ENCODE measurements around the gene KLHL28.
A peak's percentile ranks its signal among the peaks of the same experiment; 100 is the strongest.

Gene KLHL28

GRCh38 chr14:44988694-44989093 is 26.9 kb upstream of the KLHL28 start:
- TF ChIP-seq CTCF (conservative IDR thresholded peaks at IDR 0.05; ENCODE audit: low read depth, low read length) = no peak
- no peak overlapping the region for H3K4me3 ChIP-seq (ENCODE audit: low read depth, low read length)
- DNase-seq (ENCODE audit: low read depth) = no peak

GRCh38 chr14:44982594-44982993 is 20.8 kb upstream of the KLHL28 start:
- no peak for TF ChIP-seq CTCF (conservative IDR thresholded peaks at IDR 0.05; ENCODE audit: low read depth, low read length)
- DNase-seq (ENCODE audit: low read depth) = no peak
- H3K4me3 ChIP-seq (ENCODE audit: low read depth, low read length) = no peak overlapping the region

- no peak overlapping the region for H3K4me3 ChIP-seq (ENCODE audit: low read depth, low read length)
- TF ChIP-seq CTCF (conservative IDR thresholded peaks at IDR 0.05; ENCODE audit: low read depth, low read length) = no peak
These were observed 19.5 kb upstream of the KLHL28 start for GRCh38 chr14:44981198-44981597.

GRCh38 chr14:44979740-44980356 is 18.1 kb upstream of the KLHL28 start:
- DNase-seq (ENCODE audit: low read depth) = peak; percentile 53
- no peak for TF ChIP-seq CTCF (conservative IDR thresholded peaks at IDR 0.05; ENCODE audit: low read depth, low read length)
- H3K4me3 ChIP-seq (ENCODE audit: low read depth, low read length) = no peak overlapping the region

More at GRCh38 chr14:44981198-44981597, 19.5 kb upstream of the KLHL28 start:
- no peak for DNase-seq (ENCODE audit: low read depth)

- DNase-seq (ENCODE audit: low read depth) = no peak
- TF ChIP-seq CTCF (conservative IDR thresholded peaks at IDR 0.05; ENCODE audit: low read depth, low read length) = no peak
- no peak overlapping the region for H3K4me3 ChIP-seq (ENCODE audit: low read depth, low read length)
These were observed 17.5 kb upstream of the KLHL28 start for GRCh38 chr14:44979273-44979672.

- TF ChIP-seq CTCF (conservative IDR thresholded peaks at IDR 0.05; ENCODE audit: low read depth, low read length) = no peak
- DNase-seq (ENCODE audit: low read depth) = no peak
- H3K4me3 ChIP-seq (ENCODE audit: low read depth, low read length) = no peak overlapping the region
These were observed 9.7 kb upstream of the KLHL28 start for GRCh38 chr14:44971459-44971858.

GRCh38 chr14:44970907-44971306 is 9.2 kb upstream of the KLHL28 start:
- no peak for DNase-seq (ENCODE audit: low read depth)
- H3K4me3 ChIP-seq (ENCODE audit: low read depth, low read length) = no peak overlapping the region
- no peak for TF ChIP-seq CTCF (conservative IDR thresholded peaks at IDR 0.05; ENCODE audit: low read depth, low read length)

Measured in choroid plexus epithelial cell (primary cell).